K562 (cell line): ENCODE measurements around the gene SH2D7. TPM values are rescaled to one million over a fixed set of nuclear protein-coding genes. Genes with fewer than 3 reads are reported as not detected.

Source experiments
- ARNT ChIP-seq, 2 experiments: fragments of 450-650 bp; IDR thresholded peaks; 2 replicates each; pipeline ENCODE4 v1.6.1; 2016; ENCODE audit warnings: mild to moderate bottlenecking in 1 of 2
- CC2D1A ChIP-seq: fragments of 450-650 bp; IDR thresholded peaks from 2 replicates; pipeline ENCODE4 v1.6.1; 2017; ENCODE audit warnings: mild to moderate bottlenecking
- DACH1 ChIP-seq: fragments of 450-650 bp; IDR thresholded peaks from 2 replicates; pipeline ENCODE4 v1.6.1; 2018; ENCODE audit not compliant: partially characterized antibody
- HDGF ChIP-seq: fragments of 450-650 bp; IDR thresholded peaks from 2 replicates; pipeline ENCODE4 v1.6.1; 2016
- HSF4 ChIP-seq: fragments of 250-450 bp; sonication (Bioruptor Pico); IDR thresholded peaks from 2 replicates; pipeline ENCODE4 v2.1.2; 2022; ENCODE audit warnings: mild to moderate bottlenecking, moderate library complexity, borderline replicate concordance
- KAT2B ChIP-seq: IDR thresholded peaks from one replicate; pipeline ENCODE4 v1.6.1; 2012; ENCODE audit warnings: low read depth, mild to moderate bottlenecking, control low read depth, inconsistent platforms, low read length, moderate library complexity
- PCBP2 ChIP-seq: fragments of 200-400 bp; formaldehyde crosslinking; IDR thresholded peaks from 2 replicates; pipeline ENCODE4 v1.6.1; 2018; ENCODE audit warnings: low read length, low read depth, mild to moderate bottlenecking, moderate library complexity; ENCODE audit not compliant: poor library complexity, severe bottlenecking
- PHF21A ChIP-seq: fragments of 450-650 bp; IDR thresholded peaks from 2 replicates; pipeline ENCODE4 v1.6.1; 2017; ENCODE audit warnings: low read depth, borderline replicate concordance
- PML ChIP-seq: IDR thresholded peaks from 2 replicates; pipeline ENCODE4 v1.6.1; 2012; ENCODE audit warnings: low read length, inconsistent platforms
- RFX7 ChIP-seq: fragments of 250-450 bp; sonication (Bioruptor Pico); IDR thresholded peaks from 2 replicates; pipeline ENCODE4 v1.5.1; 2021; ENCODE audit warnings: mild to moderate bottlenecking
- SRSF3 ChIP-seq: fragments of 200-400 bp; formaldehyde crosslinking; IDR thresholded peaks from 2 replicates; pipeline ENCODE4 v1.6.1; 2016; ENCODE audit warnings: mild to moderate bottlenecking, low read length, moderate library complexity; ENCODE audit not compliant: insufficient read depth
- XRCC3 ChIP-seq: fragments of 450-650 bp; IDR thresholded peaks from 2 replicates; pipeline ENCODE4 v1.6.1; 2017; ENCODE audit warnings: mild to moderate bottlenecking, moderate library complexity
- ZBTB2 ChIP-seq: fragments of 450-650 bp; IDR thresholded peaks from 2 replicates; pipeline ENCODE4 v1.6.1; 2016; ENCODE audit warnings: antibody characterized with exemption
- ZNF232 ChIP-seq: sonication (generic); formaldehyde crosslinking; IDR thresholded peaks from 2 replicates; pipeline ENCODE4 v1.8.0; 2022; ENCODE audit warnings: mild to moderate bottlenecking, missing genetic modification reagents
- ZNF551 ChIP-seq: fragments of 250-450 bp; sonication (Bioruptor Pico); IDR thresholded peaks from 2 replicates; pipeline ENCODE4 v1.5.0; 2021; ENCODE audit warnings: mild to moderate bottlenecking, moderate library complexity
- polyA plus RNA-seq, 8 experiments: library from polyadenylated mRNA; depleted of rRNA in 4 of 8; stranded (reverse) in 5 of 8; unstranded in 3 of 8; fragments of >200 nt; fragmentation: Nextera tagmentation in 2 of 8; fragmentation: Illumina TruSeq in 1 of 8; extraction: Ambion mirVana in 2 of 8; extraction: Trizol in 1 of 8; gene quantifications; 2 replicates each; pipeline versions ENCODE4 v1.2.1 to v1.2.3, GENCODE V29; 2011 to 2014; ENCODE audit warnings: inconsistent platforms in 1 of 8, missing spikeins in 1 of 8
- total RNA-seq, 7 experiments: library from RNA; depleted of rRNA in 6 of 7; stranded (reverse); fragments of >200 nt in 6 of 7; fragmentation: Illumina TruSeq in 2 of 7; extraction: Trizol in 2 of 7; gene quantifications; 2 replicates each; pipeline versions ENCODE4 v1.2.1 to v1.2.3, GENCODE V29; 2011 to 2021; ENCODE audit warnings: low replicate concordance in 1 of 7
- TF ChIP-seq, protein P1 (sequence below): fragments of 200-800 bp; sonication (Bioruptor generic); IDR thresholded peaks from 2 replicates; pipeline ENCODE4 v1.6.1; 2017; ENCODE audit warnings: missing genetic modification characterization, missing compliant biosample characterization
- TF ChIP-seq, protein P2 (sequence below): fragments of 250-450 bp; sonication (Bioruptor Pico); IDR thresholded peaks from 2 replicates; pipeline ENCODE4 v1.8.0; 2022; ENCODE audit warnings: moderate library complexity, mild to moderate bottlenecking, inconsistent platforms
- TF ChIP-seq, protein P3 (sequence below): fragments of 150-350 bp; conservative IDR thresholded peaks from 2 replicates; pipeline ENCODE4 v1.6.1; 2014; ENCODE audit warnings: low read length

Gene SH2D7
- total and polyA plus RNA-seq, 9 of the 15 experiments (the other 6 are each of a cell fraction or from before 2014, with no cell fraction given) = not detected

GRCh38 chr15:78070049-78070700, 22.2 kb upstream of the SH2D7 start (continued):
- TF ChIP-seq DACH1 (no peak), ZNF232 (no peak), PHF21A (no peak), XRCC3 (no peak), ZNF551 (CRISPR knock-in tag) (no peak), HDGF (no peak), PML (no peak), ZBTB2 (no peak), KAT2B (no peak), SRSF3 (no peak), ARNT (IDR thresholded peaks at IDR 0.05) (no peak), PCBP2 (no peak), RFX7 (no peak), CC2D1A (no peak), HSF4 (no peak)
- TF ChIP-seq, protein P1, sequence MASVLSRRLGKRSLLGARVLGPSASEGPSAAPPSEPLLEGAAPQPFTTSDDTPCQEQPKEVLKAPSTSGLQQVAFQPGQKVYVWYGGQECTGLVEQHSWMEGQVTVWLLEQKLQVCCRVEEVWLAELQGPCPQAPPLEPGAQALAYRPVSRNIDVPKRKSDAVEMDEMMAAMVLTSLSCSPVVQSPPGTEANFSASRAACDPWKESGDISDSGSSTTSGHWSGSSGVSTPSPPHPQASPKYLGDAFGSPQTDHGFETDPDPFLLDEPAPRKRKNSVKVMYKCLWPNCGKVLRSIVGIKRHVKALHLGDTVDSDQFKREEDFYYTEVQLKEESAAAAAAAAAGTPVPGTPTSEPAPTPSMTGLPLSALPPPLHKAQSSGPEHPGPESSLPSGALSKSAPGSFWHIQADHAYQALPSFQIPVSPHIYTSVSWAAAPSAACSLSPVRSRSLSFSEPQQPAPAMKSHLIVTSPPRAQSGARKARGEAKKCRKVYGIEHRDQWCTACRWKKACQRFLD (CRISPR knock-in tag) = 0 out of 2 replicates have a peak, but pooled peaks have one; percentile 12
- TF ChIP-seq, protein P2, sequence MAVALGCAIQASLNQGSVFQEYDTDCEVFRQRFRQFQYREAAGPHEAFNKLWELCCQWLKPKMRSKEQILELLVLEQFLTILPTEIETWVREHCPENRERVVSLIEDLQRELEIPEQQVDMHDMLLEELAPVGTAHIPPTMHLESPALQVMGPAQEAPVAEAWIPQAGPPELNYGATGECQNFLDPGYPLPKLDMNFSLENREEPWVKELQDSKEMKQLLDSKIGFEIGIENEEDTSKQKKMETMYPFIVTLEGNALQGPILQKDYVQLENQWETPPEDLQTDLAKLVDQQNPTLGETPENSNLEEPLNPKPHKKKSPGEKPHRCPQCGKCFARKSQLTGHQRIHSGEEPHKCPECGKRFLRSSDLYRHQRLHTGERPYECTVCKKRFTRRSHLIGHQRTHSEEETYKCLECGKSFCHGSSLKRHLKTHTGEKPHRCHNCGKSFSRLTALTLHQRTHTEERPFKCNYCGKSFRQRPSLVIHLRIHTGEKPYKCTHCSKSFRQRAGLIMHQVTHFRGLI (CRISPR knock-in tag) = no peak
- TF ChIP-seq, protein P3, sequence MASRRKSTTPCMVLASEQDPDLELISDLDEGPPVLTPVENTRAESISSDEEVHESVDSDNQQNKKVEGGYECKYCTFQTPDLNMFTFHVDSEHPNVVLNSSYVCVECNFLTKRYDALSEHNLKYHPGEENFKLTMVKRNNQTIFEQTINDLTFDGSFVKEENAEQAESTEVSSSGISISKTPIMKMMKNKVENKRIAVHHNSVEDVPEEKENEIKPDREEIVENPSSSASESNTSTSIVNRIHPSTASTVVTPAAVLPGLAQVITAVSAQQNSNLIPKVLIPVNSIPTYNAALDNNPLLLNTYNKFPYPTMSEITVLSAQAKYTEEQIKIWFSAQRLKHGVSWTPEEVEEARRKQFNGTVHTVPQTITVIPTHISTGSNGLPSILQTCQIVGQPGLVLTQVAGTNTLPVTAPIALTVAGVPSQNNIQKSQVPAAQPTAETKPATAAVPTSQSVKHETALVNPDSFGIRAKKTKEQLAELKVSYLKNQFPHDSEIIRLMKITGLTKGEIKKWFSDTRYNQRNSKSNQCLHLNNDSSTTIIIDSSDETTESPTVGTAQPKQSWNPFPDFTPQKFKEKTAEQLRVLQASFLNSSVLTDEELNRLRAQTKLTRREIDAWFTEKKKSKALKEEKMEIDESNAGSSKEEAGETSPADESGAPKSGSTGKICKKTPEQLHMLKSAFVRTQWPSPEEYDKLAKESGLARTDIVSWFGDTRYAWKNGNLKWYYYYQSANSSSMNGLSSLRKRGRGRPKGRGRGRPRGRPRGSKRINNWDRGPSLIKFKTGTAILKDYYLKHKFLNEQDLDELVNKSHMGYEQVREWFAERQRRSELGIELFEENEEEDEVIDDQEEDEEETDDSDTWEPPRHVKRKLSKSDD = no peak
